Measurements from ENCODE around the gene DRC7.

DNA sequence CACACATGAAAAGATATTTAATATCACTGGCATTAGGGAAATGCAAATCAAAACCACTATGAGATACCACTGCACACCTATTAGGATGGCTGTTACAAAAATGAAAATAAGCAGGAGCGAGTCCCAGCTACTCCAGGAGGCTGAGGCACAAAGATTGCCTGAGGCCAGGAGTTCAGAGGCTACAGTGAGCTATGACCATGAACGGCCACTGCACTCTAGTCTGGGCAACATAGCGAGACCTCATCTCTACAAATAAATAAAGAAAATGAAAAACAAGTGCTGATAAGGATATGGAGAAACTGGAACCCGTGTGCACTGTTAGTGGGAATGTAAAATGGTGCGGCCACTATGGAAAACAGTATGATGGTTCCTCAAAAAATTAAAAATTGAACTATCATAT lies 84.1 kb downstream of the DRC7 start:
- TF ChIP-seq, protein P1, sequence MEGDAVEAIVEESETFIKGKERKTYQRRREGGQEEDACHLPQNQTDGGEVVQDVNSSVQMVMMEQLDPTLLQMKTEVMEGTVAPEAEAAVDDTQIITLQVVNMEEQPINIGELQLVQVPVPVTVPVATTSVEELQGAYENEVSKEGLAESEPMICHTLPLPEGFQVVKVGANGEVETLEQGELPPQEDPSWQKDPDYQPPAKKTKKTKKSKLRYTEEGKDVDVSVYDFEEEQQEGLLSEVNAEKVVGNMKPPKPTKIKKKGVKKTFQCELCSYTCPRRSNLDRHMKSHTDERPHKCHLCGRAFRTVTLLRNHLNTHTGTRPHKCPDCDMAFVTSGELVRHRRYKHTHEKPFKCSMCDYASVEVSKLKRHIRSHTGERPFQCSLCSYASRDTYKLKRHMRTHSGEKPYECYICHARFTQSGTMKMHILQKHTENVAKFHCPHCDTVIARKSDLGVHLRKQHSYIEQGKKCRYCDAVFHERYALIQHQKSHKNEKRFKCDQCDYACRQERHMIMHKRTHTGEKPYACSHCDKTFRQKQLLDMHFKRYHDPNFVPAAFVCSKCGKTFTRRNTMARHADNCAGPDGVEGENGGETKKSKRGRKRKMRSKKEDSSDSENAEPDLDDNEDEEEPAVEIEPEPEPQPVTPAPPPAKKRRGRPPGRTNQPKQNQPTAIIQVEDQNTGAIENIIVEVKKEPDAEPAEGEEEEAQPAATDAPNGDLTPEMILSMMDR (IDR thresholded peaks at IDR 0.05 in 8 of 11, conservative IDR thresholded peaks at IDR 0.05 in 3 of 11), result no peak
- no peak for TF ChIP-seq POLR2A (IDR thresholded peaks at IDR 0.05)

Data from spleen (tissue), 7 donors.